Measurements from ENCODE around the gene TNXB. TPM values are rescaled to one million over a fixed set of nuclear protein-coding genes. Genes with fewer than 3 reads are reported as not detected.
A peak's percentile ranks its signal among the peaks of the same experiment; 100 is the strongest.
"Not testable (repeated sequence)": the region's sequence is repeated elsewhere in the genome, so short reads cannot be mapped to it uniquely, and the experiment has no call there.

TNXB gene
- total RNA-seq, 4 donors from 2014 or later, result 42.2 to 112 (median 80.9) TPM

DNA sequence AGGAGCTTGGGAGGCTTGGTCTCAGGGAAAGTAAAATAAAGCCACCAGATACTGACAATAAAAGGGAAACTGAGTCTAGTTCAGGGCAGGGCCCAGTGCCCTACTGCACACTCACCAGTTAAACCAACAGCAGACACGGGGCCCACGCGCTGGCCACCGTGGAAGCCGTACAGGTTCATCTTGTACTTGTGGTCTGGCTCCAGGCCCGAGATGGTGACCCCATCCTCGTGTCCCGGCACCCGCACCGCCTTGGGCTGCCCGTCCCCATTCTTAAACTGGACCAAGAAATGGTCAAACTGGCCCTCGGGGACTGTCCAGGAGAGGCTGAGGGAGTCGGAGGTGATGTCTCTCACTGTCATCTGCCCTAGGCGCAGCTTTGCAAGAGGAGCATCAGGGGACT, 44.4 kb downstream of the TNXB start:
- Histone ChIP-seq H3K36me3 (peaks cover 0 to 4% of the 10 kb centered on the region in 2 donors), H3K4me1 (no peaks in the 10 kb centered on the region), H3K27me3 (no peaks in the 10 kb centered on the region), H3K9me3 (no peaks in the 10 kb centered on the region), H3K4me3 (replicated peaks in 1 of 3) (no peak overlapping the region), H3K27ac (no peak overlapping the region)
- no peak for TF ChIP-seq POLR2A (IDR thresholded peaks at IDR 0.05)
- TF ChIP-seq, protein P1, sequence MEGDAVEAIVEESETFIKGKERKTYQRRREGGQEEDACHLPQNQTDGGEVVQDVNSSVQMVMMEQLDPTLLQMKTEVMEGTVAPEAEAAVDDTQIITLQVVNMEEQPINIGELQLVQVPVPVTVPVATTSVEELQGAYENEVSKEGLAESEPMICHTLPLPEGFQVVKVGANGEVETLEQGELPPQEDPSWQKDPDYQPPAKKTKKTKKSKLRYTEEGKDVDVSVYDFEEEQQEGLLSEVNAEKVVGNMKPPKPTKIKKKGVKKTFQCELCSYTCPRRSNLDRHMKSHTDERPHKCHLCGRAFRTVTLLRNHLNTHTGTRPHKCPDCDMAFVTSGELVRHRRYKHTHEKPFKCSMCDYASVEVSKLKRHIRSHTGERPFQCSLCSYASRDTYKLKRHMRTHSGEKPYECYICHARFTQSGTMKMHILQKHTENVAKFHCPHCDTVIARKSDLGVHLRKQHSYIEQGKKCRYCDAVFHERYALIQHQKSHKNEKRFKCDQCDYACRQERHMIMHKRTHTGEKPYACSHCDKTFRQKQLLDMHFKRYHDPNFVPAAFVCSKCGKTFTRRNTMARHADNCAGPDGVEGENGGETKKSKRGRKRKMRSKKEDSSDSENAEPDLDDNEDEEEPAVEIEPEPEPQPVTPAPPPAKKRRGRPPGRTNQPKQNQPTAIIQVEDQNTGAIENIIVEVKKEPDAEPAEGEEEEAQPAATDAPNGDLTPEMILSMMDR (IDR thresholded peaks at IDR 0.05), result no peak
- no peak for DNase-seq
- 86 to 94% methylated on average over 14 of the region's 14 CpGs for WGBS, 2 donors
- intact Hi-C loops (cut with DNase I), result no loop called here

DNA sequence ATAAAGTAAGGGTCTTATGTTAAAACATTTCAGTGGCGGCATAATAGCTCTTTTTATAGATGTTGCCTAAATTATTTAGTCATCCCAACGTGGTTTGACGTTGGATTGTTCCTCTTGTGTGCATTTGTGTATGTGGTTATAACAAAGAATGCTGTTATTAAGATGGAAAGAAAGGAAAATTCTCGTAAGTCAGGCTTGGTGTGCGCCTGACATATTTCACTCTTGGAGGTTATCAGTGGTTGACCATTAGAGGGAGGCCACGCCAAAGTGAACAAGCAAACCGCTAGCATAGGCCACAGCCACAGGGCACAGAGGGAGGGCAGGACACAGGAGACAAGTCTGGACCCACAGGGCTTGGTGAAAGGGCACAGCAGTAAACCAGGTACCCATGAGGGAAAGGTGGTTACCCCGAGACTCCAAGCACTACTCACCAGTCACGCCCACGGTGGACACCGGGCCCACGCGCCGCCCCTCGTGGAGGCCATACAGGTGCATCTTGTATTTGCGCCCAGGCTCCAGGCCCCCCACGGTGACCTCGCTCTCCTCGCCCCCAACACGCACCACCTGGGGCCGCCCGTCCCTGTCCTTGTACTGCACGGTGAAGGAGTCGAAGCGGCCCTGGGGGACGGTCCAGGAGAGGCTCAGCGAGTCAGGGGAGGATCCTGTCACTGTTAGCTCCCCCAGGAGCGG, 48.0 kb downstream of the TNXB start:
- Histone ChIP-seq H3K4me3 (replicated peaks in 1 of 3) (no peak overlapping the region), H3K36me3 (peaks cover 0 to 4% of the 10 kb centered on the region in 2 donors), H3K9me3 (no peaks in the 10 kb centered on the region), H3K27me3 (no peaks in the 10 kb centered on the region), H3K4me1 (no peaks in the 10 kb centered on the region), H3K27ac (no peak overlapping the region)
- DNase-seq, result no peak
- WGBS, 2 donors, result 88 to 94% methylated on average over 20 to 26 of the region's 28 CpGs
- intact Hi-C loops (cut with DNase I), result no loop called here
- TF ChIP-seq, protein P1 (IDR thresholded peaks at IDR 0.05), result no peak
- TF ChIP-seq POLR2A (IDR thresholded peaks at IDR 0.05), result no peak

DNA sequence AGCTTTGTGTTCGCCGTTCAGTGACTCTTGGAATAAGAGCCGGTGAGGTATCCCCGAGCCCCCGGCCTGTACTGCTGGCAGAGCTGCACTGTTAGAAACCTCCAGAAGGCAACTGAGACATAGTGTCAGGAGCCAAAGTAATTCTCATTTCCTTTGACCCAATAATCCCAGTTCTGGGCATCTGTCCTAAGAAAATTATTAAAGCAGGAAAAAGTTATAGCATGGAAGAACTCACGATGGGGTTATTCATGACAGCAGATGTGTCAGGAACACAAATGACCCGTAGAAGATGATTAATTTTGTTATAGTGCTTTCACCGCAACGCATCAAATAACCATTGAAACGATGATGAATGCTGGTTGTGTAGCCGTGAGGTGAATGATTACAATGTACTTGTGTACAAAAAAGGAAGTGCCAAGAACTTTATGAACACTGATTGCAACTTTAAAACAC, 50.6 kb downstream of the TNXB start:
- H3K4me1 ChIP-seq, result no peaks in the 10 kb centered on the region
- intact Hi-C loops (cut with DNase I), result no loop called here
- H3K36me3 ChIP-seq, result peaks cover 0 to 4% of the 10 kb centered on the region in 2 donors
- WGBS, 2 donors, result 74 to 79% methylated on average over 11 of the region's 11 CpGs
- H3K9me3 ChIP-seq, result no peaks in the 10 kb centered on the region
- TF ChIP-seq POLR2A (IDR thresholded peaks at IDR 0.05), result no peak
- TF ChIP-seq, protein P1 (IDR thresholded peaks at IDR 0.05), result no peak
- DNase-seq, result no peak
- no peak overlapping the region for H3K27ac ChIP-seq
- H3K27me3 ChIP-seq, result no peaks in the 10 kb centered on the region
- no peak overlapping the region for H3K4me3 ChIP-seq (replicated peaks in 1 of 3)

DNA sequence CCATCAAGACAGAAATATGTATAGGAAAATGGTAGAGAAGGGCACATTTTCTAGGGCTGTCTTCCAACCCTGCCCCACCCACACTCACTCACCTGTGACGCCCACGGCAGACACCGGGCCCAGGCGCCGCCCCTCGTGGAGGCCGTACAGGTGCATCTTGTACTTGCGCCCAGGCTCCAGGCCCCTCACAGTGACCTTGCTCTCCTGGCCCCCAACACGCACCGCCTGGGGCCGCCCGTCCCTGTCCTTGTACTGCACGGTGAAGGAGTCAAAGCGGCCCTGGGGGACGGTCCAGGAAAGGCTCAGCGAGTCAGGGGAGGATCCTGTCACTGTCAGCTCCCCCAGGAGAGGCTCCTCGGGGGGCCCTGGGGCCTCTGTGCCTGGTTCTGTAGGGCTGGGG, 51.2 kb downstream of the TNXB start:
- peak overlapping the region in 1 of 3 donors; percentile 13 for H3K27ac ChIP-seq
- TF ChIP-seq, protein P1 (IDR thresholded peaks at IDR 0.05), result no peak
- no peak for TF ChIP-seq POLR2A (IDR thresholded peaks at IDR 0.05)
- H3K27me3 ChIP-seq, result no peaks in the 10 kb centered on the region
- H3K4me3 ChIP-seq (replicated peaks in 1 of 3), result no peak overlapping the region
- DNase-seq, result no peak
- intact Hi-C loops (cut with DNase I), result no loop called here
- no peaks in the 10 kb centered on the region for H3K4me1 ChIP-seq
- WGBS, 2 donors, result 78 to 84% methylated on average over 13 to 14 of the region's 17 CpGs
- no peaks in the 10 kb centered on the region for H3K9me3 ChIP-seq
- peaks cover 0 to 4% of the 10 kb centered on the region in 2 donors for H3K36me3 ChIP-seq

DNA sequence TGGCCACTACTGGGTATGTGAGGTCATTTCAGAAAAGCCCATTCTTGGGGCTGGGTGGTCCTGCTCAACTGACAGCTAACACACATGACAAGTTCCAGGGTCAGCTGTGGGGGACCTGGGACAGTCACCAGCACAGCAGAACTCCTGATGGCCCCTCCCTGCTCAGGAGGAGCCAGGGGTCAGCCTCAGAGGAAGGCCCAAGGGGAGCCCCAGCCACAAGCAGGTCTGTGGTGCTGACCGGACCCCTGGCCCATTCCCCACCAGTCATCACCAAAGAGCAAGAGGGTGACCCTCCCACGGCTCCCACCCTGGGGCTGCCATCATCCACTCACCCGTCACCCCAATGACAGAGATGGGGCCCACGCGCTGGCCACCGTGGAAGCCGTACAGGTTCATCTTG, 52.9 kb downstream of the TNXB start:
- whole genome bisulfite sequencing, 2 donors, result 95% methylated on average over 6 of the region's 7 CpGs; no CpG with 5 or more reads in 1 of the 2 donors
- Histone ChIP-seq H3K27ac (no peak overlapping the region), H3K4me3 (replicated peaks in 1 of 3) (no peak overlapping the region), H3K36me3 (peaks cover 0 to 4% of the 10 kb centered on the region in 2 donors), H3K4me1 (no peaks in the 10 kb centered on the region), H3K9me3 (no peaks in the 10 kb centered on the region), H3K27me3 (no peaks in the 10 kb centered on the region)
- intact Hi-C loops (cut with DNase I), result no loop called here
- DNase-seq, result no peak
- TF ChIP-seq, protein P1 (IDR thresholded peaks at IDR 0.05), result no peak

DNA sequence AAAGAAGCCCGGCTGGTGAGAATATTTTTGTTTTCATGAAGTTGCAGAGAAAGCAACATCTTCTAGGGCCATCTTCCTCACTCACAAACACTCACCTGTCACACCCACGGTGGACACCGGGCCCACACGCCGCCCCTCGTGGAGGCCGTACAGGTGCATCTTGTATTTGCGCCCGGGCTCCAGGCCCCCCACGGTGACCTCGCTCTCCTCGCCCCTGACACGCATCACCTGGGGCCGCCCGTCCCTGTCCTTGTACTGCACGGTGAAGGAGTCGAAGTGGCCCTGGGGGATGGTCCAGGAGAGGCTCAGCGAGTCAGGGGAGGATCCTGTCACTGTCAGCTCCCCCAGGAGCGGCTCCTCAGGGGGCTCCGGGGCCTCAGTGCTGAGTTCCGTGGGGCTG, 53.4 kb downstream of the TNXB start:
- H3K36me3 ChIP-seq, result not testable (repeated sequence)
- 92 to 93% methylated on average over 21 of the region's 21 CpGs for WGBS, 2 donors

DNA sequence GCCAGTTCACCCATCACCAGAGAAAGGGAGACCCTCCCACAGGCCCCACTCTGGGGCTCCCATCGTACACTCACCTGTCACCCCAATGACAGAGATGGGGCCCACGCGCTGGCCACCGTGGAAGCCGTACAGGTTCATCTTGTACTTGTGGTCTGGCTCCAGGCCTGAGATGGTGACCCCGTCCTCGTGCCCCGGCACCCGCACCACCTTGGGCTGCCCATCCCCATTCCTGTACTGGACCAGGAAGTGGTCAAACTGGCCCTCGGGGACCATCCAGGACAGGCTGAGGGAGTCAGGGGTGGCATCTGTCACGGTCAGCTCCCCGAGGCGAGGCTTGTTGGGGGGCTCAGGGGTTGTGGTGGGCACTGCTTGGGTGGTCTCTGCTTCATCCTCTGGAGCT, 55.8 kb downstream of the TNXB start:
- intact Hi-C loops (cut with DNase I); H3K27me3 ChIP-seq; H3K9me3 ChIP-seq; H3K4me1 ChIP-seq; H3K27ac ChIP-seq; H3K4me3 ChIP-seq (replicated peaks in 1 of 3); H3K36me3 ChIP-seq; DNase-seq: not testable (repeated sequence)
- 90 to 96% methylated on average over 8 to 9 of the region's 13 CpGs for WGBS, 2 donors

More for the DNA sequence above, 53.4 kb downstream of the TNXB start:
- DNase-seq; H3K4me1 ChIP-seq; H3K4me3 ChIP-seq (replicated peaks in 1 of 3); H3K27ac ChIP-seq; H3K9me3 ChIP-seq; H3K27me3 ChIP-seq; intact Hi-C loops (cut with DNase I): not testable (repeated sequence)

DNA sequence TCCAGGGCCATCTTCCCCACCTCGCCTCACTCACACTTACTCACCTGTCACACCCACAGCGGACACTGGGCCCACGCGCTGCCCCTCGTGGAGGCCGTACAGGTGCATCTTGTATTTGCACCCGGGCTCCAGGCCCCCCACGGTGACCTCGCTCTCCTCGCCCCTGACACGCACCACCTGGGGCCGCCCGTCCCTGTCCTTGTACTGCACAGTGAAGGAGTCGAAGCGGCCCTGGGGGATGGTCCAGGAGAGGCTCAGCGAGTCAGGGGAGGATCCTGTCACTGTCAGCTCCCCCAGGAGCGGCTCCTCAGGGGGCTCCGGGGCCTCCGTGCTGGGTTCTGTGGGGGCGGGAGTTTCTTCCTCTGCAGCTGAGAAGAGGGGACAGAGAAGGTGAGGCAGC, 56.5 kb downstream of the TNXB start:
- H3K9me3 ChIP-seq; H3K36me3 ChIP-seq; H3K4me3 ChIP-seq (replicated peaks in 1 of 3); H3K27me3 ChIP-seq; DNase-seq; H3K27ac ChIP-seq; H3K4me1 ChIP-seq; intact Hi-C loops (cut with DNase I): not testable (repeated sequence)
- 87 to 93% methylated on average over 13 to 20 of the region's 20 CpGs for WGBS, 2 donors
